ENCODE measurements around the gene NCR2.

DNA sequence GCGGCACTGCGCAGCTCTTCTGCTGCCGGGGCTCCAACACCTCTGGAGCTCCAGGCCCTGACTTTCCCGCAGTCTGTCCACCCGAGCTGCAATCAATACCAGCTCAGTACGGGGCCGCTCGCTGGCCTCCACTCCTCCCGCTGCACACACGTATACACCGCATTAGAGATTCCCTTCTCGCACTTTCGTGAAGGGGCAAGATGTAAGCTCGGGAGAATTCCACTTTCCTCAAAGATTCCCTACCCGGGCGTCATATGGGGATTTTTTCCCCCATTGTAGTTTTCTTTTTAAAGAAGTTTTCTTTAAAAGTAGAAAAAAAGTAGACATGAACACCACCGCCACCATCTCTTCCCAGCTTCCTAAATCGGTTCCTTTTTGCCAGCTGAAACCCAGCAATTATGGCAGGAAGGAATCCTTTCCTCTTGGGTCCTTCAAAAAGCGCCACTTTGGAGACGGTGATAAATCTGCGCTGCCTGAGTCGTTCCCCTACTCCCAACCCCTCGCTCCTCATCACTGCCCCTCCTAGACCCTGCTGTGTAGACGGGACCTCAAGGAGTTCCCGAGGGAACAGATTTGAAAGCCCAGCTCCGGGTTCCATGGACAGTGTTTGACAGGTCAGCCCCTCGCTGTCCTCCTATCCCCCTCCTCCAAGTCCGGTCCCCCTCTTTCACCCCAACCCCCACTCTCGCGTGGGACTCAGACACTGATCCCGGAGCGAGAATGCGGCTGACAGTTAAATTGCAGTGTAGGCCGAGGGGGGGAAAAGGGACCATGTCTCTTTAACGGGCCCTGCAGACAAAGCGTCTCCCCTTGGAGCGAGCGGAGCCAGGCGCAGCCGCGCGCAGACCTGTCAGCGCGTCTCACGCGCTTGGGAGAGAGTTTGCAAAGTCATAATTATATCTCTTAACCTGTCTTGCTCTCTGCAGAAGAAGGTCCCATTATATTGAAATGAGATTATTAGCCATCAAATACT lies 39.5 kb downstream of the NCR2 start:
- no peak for TF ChIP-seq YY1 (IDR thresholded peaks at IDR 0.05; ENCODE audit: insufficient read depth, insufficient read length)
- TF ChIP-seq ZNF274 (IDR thresholded peaks at IDR 0.05; ENCODE audit: low read depth, low read length) = no peak
- no peak for TF ChIP-seq SUZ12 (IDR thresholded peaks at IDR 0.05; ENCODE audit: extremely low read depth, insufficient read depth, insufficient read length)

Data from NT2/D1 (cell line).